ENCODE measurements around the gene MORN5. TPM values are rescaled to one million over a fixed set of nuclear protein-coding genes. Genes with fewer than 3 reads are reported as not detected.

MORN5 gene
- total RNA-seq, 1 donor from 2014 or later, result not detected

DNA sequence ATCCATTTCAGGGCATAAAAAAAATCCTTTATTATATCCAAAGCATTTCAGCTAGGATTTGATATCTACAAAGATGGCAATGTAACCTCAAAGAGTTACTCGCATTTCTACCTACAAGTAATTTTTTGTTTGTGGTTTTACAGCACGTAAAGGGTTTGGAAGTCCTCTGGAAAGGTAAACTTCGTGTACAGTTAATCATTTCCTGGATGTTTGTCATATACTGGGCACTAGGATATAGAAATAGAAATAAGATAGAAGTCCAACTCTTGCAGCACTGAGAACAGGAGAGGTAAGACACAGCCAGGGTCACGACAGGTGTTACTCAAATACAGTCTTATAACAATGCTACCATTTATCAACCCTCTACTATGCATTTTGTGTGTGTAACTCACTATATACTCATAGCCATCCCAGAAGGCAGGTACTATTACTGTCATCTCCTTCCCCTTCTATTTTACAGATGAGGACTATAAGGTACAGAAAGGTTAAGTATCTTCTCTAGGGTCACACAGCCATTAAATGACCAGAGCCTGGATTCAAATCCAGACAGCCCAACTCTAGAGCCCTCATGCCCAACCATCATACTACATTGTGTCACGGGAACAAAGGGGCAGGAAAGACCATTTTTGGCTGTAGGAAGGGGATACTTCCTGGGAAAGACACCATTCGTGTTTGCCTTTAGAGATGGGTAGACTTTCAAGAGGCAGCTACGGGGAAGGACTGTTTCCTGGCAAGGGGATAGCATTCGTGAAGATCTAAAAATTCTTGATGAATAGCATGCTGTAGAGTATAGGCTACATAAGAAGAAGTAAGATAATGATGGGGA is 19.1 kb upstream of the MORN5 start:
- peaks cover 73% of the 10 kb centered on the region for H3K4me1 ChIP-seq
- no peaks in the 10 kb centered on the region for H3K27me3 ChIP-seq (ENCODE audit: low read depth)
- H3K9me3 ChIP-seq (replicated peaks), result no peaks in the 10 kb centered on the region
- no peak for DNase-seq
- no peak overlapping the region for H3K4me3 ChIP-seq
- peaks cover 35% of the 10 kb centered on the region for H3K36me3 ChIP-seq
- H3K27ac ChIP-seq (replicated peaks), result peak overlapping the region; percentile 69
- TF ChIP-seq, protein P1, sequence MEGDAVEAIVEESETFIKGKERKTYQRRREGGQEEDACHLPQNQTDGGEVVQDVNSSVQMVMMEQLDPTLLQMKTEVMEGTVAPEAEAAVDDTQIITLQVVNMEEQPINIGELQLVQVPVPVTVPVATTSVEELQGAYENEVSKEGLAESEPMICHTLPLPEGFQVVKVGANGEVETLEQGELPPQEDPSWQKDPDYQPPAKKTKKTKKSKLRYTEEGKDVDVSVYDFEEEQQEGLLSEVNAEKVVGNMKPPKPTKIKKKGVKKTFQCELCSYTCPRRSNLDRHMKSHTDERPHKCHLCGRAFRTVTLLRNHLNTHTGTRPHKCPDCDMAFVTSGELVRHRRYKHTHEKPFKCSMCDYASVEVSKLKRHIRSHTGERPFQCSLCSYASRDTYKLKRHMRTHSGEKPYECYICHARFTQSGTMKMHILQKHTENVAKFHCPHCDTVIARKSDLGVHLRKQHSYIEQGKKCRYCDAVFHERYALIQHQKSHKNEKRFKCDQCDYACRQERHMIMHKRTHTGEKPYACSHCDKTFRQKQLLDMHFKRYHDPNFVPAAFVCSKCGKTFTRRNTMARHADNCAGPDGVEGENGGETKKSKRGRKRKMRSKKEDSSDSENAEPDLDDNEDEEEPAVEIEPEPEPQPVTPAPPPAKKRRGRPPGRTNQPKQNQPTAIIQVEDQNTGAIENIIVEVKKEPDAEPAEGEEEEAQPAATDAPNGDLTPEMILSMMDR (IDR thresholded peaks at IDR 0.05; ENCODE audit: borderline replicate concordance), result no peak
- intact Hi-C loops (cut with micrococcal nuclease), result no loop called here

DNA sequence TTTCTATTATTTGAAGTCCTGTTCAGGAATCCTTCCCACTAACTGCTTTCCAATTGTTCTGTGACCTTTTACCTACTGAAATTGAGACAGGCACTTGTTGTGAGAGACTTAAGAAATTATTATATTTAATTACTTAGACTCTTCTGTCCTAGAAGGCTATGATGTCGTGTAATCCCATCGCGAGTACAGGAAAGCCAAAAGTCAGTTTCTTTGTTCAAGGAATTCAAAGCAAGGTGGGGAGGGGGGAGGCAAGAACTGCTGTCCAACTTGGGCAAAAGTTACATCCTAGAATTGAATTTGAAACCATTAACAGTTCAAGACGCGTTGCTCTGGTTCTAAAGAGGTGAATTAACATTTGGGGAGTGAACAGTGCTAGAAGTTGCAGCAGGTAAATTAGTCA is 18.0 kb upstream of the MORN5 start:
- Histone ChIP-seq H3K4me3 (no peak overlapping the region), H3K36me3 (peaks cover 46% of the 10 kb centered on the region), H3K27ac (replicated peaks) (peak overlapping the region; percentile 69), H3K4me1 (peaks cover 76% of the 10 kb centered on the region), H3K27me3 (ENCODE audit: low read depth) (no peaks in the 10 kb centered on the region), H3K9me3 (replicated peaks) (no peaks in the 10 kb centered on the region)
- DNase-seq, result no peak
- intact Hi-C loops (cut with micrococcal nuclease), result no loop called here
- TF ChIP-seq, protein P1 (IDR thresholded peaks at IDR 0.05; ENCODE audit: borderline replicate concordance), result no peak

DNA sequence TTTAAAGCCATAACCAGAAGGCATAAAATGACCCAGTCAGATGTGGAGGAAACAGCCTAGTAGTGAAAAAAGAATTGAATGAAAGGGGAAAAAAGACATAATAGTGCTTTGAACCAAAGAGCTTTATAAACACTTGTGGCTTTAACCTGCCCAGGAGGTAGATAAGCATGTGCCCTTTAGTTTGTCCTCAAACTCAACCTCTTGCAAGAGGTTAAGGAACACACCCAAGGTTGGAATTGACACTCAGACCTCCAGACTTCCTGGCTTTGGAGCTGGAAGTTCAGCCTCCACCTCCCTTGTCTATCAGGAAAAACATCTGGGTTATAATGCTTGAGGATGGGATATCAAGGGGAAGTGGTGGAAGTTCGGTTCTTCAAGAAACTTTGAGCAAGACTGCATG is 16.4 kb upstream of the MORN5 start:
- Histone ChIP-seq H3K27ac (replicated peaks) (peak overlapping the region; percentile 69), H3K27me3 (ENCODE audit: low read depth) (no peaks in the 10 kb centered on the region), H3K36me3 (peaks cover 62% of the 10 kb centered on the region), H3K4me1 (peaks cover 76% of the 10 kb centered on the region), H3K9me3 (replicated peaks) (no peaks in the 10 kb centered on the region), H3K4me3 (no peak overlapping the region)
- TF ChIP-seq, protein P1 (IDR thresholded peaks at IDR 0.05; ENCODE audit: borderline replicate concordance), result no peak
- DNase-seq, result no peak
- intact Hi-C loops (cut with micrococcal nuclease), result no loop called here

DNA sequence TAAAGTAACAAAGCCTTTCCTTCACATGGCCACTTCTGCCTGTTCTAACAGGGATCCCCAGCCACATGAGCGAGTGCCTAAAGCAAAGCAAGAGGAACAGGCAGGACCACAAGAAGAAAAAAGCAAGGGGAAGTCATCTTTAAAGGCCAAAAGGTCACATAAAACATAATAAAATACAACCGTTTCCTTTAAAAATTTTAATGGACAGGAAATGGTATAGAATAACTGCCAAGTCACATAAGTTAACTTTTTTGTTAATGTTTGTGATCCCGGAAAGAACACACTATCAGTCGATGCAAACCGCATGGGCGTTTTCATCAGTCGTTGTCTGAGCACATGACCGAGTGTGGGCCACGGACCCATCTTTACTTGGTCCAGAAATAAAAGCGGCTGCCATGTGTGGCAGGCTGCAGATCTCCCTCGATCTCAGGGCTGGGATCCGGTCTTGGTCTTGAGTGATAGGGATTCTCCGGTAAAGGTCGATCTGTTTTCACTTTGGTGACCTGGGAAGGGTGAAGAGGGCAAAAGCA is 15.8 kb upstream of the MORN5 start:
- H3K9me3 ChIP-seq (replicated peaks), result no peaks in the 10 kb centered on the region
- H3K27ac ChIP-seq (replicated peaks), result peak overlapping the region; percentile 69
- intact Hi-C loops (cut with micrococcal nuclease), result no loop called here
- no peak for DNase-seq
- H3K4me3 ChIP-seq, result no peak overlapping the region
- no peaks in the 10 kb centered on the region for H3K27me3 ChIP-seq (ENCODE audit: low read depth)
- peaks cover 68% of the 10 kb centered on the region for H3K36me3 ChIP-seq
- H3K4me1 ChIP-seq, result peaks cover 69% of the 10 kb centered on the region
- TF ChIP-seq, protein P1 (IDR thresholded peaks at IDR 0.05; ENCODE audit: borderline replicate concordance), result no peak

DNA sequence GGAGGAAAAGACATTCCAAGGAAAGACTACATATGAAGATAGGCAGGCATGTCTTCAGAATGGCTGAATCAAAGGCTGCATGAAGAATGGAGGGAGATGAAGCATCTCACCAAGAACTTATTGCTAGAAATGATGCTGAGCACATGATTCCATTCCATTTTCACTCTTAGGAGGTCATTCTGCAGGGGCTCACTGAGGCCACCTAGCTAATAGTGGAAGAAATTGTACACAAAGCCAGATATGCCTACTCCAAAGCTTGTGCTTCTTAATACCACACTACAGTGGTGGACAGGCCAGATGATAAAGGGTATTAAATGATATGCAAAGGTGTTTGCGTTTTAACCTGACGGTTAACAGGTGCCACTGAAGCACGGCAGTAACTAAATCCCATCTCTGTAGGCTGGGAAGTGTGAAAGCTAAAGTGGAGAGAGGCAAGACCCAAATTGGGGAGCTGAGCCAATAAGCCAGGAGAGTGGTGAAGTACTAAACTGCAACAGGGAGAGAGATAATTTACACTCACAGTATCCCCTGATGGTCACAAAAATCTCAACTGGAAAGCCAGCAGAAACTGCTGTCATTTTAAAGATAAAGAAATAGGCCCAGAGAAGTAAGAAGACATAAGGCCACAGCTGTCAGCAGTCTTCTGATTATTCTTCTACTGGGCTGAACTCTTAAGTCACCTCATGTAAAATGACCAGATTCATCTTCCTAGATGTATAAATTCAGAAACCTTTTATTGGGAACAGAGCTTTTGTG is 14.7 kb upstream of the MORN5 start:
- H3K9me3 ChIP-seq (replicated peaks), result no peaks in the 10 kb centered on the region
- H3K4me3 ChIP-seq, result no peak overlapping the region
- peaks cover 77% of the 10 kb centered on the region for H3K36me3 ChIP-seq
- H3K4me1 ChIP-seq, result peaks cover 65% of the 10 kb centered on the region
- no peaks in the 10 kb centered on the region for H3K27me3 ChIP-seq (ENCODE audit: low read depth)
- TF ChIP-seq, protein P1 (IDR thresholded peaks at IDR 0.05; ENCODE audit: borderline replicate concordance), result peak; percentile 51
- intact Hi-C loops (cut with micrococcal nuclease), result no loop called here
- no peak for DNase-seq
- H3K27ac ChIP-seq (replicated peaks), result peak overlapping the region; percentile 69
